HG02885 (cell line): Measurements from ENCODE around the gene USP24.
"Not testable (repeated sequence)": the region's sequence is repeated elsewhere in the genome, so short reads cannot be mapped to it uniquely, and the experiment has no call there.

Experiments used
- ATAC-seq: cut with Tn5 transposase; IDR thresholded peaks from one replicate; pipeline ENCODE4 v1.9.1; 2021; ENCODE audit warnings: mild to moderate bottlenecking; ENCODE audit not compliant: unreplicated experiment, poor library complexity

USP24 gene

GRCh38 chr1:55044617-55045397, 170.4 kb downstream of the USP24 start:
- ATAC-seq = no peak

DNA sequence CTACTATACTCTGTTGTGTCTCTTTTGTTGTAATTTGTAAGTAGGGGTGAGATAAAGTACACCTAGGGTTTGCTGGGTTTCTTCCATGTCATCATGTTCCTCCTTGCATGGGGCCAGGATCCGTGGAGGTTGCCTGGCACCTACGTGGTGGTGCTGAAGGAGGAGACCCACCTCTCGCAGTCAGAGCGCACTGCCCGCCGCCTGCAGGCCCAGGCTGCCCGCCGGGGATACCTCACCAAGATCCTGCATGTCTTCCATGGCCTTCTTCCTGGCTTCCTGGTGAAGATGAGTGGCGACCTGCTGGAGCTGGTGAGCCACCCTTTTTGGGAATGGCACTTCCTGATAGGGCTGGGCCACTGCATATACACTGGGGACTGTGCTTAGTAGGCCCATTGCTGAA, 171.4 kb downstream of the USP24 start:
- no peak for ATAC-seq

DNA sequence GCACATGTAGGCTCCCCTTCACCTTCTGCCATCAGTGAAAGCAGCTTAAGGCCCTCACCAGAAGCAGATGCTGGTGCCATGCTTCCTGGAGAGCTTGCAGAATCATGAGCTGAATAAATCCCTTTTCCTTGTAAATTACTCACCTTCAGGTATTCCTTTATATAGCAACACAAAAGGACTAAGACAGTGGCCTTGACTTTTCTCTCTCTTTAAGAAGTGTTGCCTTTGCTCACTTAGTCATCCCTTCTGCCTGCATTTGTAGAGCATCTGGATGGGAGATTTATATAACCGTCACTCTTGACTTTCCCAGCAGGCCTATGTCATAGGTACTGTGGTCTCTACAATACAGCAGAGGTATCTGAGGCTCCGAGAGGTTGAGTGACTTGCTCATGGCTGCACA, 172.2 kb downstream of the USP24 start:
- no peak for ATAC-seq

GRCh38 chr1:55041613-55042012, 173.6 kb downstream of the USP24 start:
- ATAC-seq = no peak

DNA sequence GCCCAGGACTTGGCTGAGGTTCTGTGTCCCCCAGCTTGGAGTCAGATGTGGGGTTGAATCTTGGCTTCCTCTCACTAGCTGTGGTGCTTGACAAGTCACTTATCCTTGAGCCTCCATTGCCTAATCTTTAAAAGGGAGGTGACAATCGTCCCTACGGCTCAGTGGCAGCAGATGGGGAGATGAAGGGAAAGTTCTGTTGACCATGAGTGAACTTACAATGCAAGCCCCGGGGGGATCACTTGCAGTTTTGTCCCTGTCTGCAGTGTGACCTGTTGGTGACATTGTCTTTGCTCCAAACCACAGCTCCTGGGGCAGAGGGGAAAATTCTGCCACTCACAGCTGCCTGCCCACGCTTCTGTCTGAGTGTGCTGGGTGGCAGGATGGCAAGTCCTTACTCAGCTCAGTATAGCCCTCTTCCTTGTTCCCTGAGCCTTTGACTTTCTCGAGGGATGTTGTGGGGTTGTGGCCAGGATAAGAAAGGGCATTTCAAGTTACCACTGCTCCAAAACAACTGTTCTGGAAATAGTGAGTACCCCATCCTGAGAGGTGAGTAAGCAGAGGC, 174.2 kb downstream of the USP24 start:
- ATAC-seq = no peak

- no peak for ATAC-seq
Measured at GRCh38 chr1:55040083-55040932, 174.9 kb downstream of the USP24 start.

- no peak for ATAC-seq
Measured at GRCh38 chr1:55039342-55040082, 175.7 kb downstream of the USP24 start, which contains the start of gene PCSK9. TSS of gene PCSK9 (plus strand) at chr1:55039548. CDS start at chr1:55039838, 290 bp downstream.

DNA sequence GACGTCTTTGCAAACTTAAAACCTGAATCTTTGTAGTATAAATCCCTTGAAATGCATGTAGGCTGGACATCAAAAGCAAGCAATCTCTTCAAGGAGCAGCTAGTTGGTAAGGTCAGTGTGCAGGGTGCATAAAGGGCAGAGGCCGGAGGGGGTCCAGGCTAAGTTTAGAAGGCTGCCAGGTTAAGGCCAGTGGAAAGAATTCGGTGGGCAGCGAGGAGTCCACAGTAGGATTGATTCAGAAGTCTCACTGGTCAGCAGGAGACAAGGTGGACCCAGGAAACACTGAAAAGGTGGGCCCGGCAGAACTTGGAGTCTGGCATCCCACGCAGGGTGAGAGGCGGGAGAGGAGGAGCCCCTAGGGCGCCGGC, 176.2 kb downstream of the USP24 start:
- ATAC-seq = no peak

DNA sequence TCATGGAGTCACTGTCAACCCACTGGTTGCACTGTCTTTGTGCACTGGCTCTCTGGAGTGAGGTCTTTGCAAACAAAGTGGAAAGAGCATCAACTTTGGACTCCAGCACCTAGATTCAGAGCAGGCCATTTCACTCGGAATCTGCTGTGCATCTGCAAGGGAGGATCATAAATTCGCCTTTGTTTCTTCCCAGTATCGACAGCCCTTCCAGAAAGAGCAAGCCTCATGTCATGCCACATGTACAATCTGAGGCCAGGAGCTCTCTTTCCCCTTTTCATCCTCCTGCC, 176.7 kb downstream of the USP24 start:
- no peak for ATAC-seq

DNA sequence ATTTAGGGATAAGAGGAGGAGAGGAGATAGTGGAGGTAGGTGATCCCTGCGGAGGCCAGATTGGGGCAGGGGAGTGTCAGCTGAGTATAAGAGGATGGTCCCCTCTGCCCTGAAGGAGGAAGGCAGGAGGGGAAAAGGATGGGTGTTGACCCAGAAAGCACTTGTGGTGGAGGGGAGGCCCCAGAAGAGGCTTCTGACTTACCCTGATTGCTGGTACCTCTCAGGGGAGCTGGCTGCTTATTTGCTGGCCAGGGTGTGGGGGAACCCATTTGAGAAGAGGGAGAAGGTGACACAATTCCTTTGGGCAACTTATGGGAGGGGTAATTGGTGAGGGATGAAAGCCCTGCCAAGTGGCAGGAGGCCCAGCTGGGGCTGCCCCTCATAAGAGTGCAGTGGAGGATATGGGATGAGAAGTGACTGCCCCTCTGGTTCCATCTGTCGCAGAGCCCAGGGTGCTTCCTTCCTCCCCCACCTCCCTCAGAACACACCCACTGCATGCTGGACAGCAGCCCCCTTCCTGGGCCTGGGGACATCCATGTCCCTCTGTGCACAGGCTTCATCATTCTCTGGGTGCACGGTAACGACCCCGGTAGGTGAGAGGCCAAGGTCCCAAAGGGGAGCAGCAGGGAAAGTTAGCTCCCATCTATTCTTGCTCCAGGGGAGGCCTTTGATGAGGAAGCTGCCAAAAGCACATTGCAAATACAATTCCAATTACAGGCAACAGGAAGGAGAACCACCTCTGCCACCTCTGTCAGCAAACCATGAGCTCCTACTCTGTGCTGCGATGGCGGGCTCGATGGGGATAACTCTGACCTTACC, 177.2 kb downstream of the USP24 start:
- no peak for ATAC-seq

- ATAC-seq = no peak
Measured at GRCh38 chr1:55035904-55036303, 179.3 kb downstream of the USP24 start.

- ATAC-seq = no peak
Measured at GRCh38 chr1:55034476-55035133, 180.6 kb downstream of the USP24 start.

GRCh38 chr1:55033265-55033614, 181.9 kb downstream of the USP24 start:
- no peak for ATAC-seq

DNA sequence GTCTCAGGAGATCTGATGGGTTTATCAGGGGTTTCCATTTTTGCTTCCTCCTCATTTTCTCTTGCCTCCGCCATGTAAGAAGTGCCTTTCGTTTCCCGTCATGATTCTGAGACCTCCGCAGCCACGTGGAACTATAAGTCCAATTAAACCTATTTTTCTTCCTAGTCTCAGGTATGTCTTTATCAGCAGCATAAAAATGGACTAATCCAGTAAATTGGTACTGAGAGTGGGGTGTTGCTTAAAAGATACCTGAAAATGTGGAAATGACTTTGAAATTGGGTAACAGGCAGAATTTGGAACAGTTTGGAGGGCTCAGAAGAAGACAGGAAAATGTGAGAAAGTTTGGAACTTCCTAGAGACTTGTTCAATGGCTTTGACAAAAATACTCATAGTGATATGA, 184.1 kb downstream of the USP24 start:
- not testable (repeated sequence) for ATAC-seq

- not testable (repeated sequence) for ATAC-seq
Measured at GRCh38 chr1:55026682-55027081, 188.5 kb downstream of the USP24 start.

GRCh38 chr1:55024163-55024562, 191.0 kb downstream of the USP24 start:
- not testable (repeated sequence) for ATAC-seq

DNA sequence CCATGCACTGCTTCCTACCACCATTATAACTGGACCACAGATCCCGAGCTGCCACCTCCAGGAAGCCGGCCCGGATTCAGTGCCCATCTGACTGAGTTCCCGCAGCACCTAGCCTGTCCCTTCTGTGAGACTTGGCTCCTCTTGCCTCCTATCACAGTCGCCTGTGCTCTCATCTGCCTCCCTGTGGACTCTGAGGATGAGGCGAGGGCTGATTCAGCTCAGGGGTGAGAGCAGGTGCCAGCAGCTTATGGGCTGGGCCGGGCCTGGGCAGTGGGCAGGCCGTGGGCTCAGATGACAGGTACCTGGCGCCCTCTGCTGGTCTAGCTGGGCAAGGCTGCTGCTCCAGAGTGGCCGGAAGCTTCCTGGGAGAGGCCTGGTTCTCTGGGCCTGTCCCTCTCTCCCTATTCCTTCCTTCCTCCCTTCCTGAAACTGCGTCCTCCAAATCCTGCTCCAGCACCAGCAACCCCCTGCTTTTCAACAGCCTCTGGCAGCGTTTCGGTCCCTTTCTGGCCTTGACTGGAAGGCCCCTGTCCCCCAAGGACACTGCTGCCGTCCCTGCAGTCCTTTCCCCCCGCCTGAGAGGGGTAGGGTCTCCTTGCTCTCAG, 193.1 kb downstream of the USP24 start:
- ATAC-seq = peak; percentile 82

DNA sequence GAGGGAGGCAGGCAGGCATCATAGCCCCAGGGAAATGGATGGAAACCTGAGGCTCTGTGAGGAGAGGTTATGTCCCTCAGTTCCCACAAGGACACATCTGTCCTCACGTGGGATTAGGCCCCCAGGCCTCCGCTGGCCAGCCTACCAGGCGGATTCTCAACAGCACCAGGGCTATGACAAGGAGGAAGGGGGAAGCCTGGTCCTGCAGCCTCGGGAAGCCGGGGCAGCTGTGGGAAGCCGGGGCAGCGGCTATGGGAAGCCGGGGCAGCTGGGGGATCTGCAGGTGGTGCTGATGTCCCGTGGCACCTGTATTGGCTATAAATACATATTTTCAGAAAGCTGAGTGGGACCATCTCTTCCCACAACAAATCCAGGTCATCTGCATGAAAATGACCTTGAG, 196.8 kb downstream of the USP24 start:
- no peak for ATAC-seq
